WTC11 (cell line): ENCODE data around the gene TSPAN17. TPM values are rescaled to one million over a fixed set of nuclear protein-coding genes. Genes with fewer than 3 reads are reported as not detected.

ENCODE experiments used
- ATAC-seq: fragments of 200-7000 bp; cut with Tn5 transposase; 2 replicates; pipeline ENCODE4 v1.10.0; 2021; ENCODE audit warnings: mild to moderate bottlenecking, moderate library complexity
- CTCF ChIA-PET: fragments of 300-600 bp; sonication (Branson Sonifier 250); formaldehyde crosslinking; loops from one replicate; lab custom pipeline; 2021; ENCODE audit warnings: antibody characterized with exemption; lab: Charles Lee
- POLR2A ChIA-PET: fragments of 350-600 bp; sonication (Branson Sonifier 250); formaldehyde crosslinking; loops from one replicate; lab custom pipeline; 2021; ENCODE audit warnings: antibody characterized with exemption; lab: Charles Lee
- DNase-seq: peaks from one replicate; pipeline ENCODE4 v3.0.0; 2021; ENCODE audit warnings: low spot score
- H3K27ac Mint-ChIP-seq: 2 replicates; pipeline ENCODE4 v1.8.0; 2021; ENCODE audit warnings: mixed read lengths
- H3K27me3 Mint-ChIP-seq: 2 replicates; pipeline ENCODE4 v1.8.0; 2021; ENCODE audit warnings: low read depth, mild to moderate bottlenecking, moderate library complexity, mixed read lengths
- H3K36me3 Mint-ChIP-seq: 2 replicates; pipeline ENCODE4 v1.8.0; 2021; ENCODE audit warnings: mixed read lengths
- H3K4me1 Mint-ChIP-seq: 2 replicates; pipeline ENCODE4 v1.8.0; 2022; ENCODE audit warnings: mixed read lengths
- H3K4me3 Mint-ChIP-seq: 2 replicates; pipeline ENCODE4 v1.8.0; 2021; ENCODE audit warnings: mild to moderate bottlenecking, moderate library complexity, mixed read lengths
- H3K9me3 Mint-ChIP-seq: 2 replicates; pipeline ENCODE4 v1.8.0; 2021; ENCODE audit warnings: mixed read lengths
- ARID4B ChIP-seq: sonication (generic); formaldehyde crosslinking; IDR thresholded peaks from 2 replicates; pipeline ENCODE4 v1.8.0; 2023; ENCODE audit warnings: missing genetic modification reagents, mild to moderate bottlenecking, borderline replicate concordance
- ATF6 ChIP-seq: sonication (generic); formaldehyde crosslinking; IDR thresholded peaks from 2 replicates; pipeline ENCODE4 v1.8.1; 2023; ENCODE audit warnings: mild to moderate bottlenecking, missing genetic modification reagents
- CDX4 ChIP-seq: fragments of 250-450 bp; sonication (Bioruptor Pico); IDR thresholded peaks from 2 replicates; pipeline ENCODE4 v1.9.0; 2021; ENCODE audit warnings: moderate library complexity, mild to moderate bottlenecking, inconsistent platforms, borderline replicate concordance
- GTF2I ChIP-seq: fragments of 250-450 bp; sonication (Bioruptor Pico); conservative IDR thresholded peaks from 2 replicates; pipeline ENCODE4 v1.4.0; 2021; ENCODE audit warnings: mild to moderate bottlenecking
- HMGA2 ChIP-seq: fragments of 250-450 bp; sonication (Bioruptor Pico); IDR thresholded peaks from 2 replicates; pipeline ENCODE4 v1.4.0; 2021; ENCODE audit warnings: mild to moderate bottlenecking, moderate library complexity
- NR2C2 ChIP-seq: sonication (generic); formaldehyde crosslinking; IDR thresholded peaks from 2 replicates; pipeline ENCODE4 v1.8.0; 2022; ENCODE audit warnings: mild to moderate bottlenecking, missing genetic modification reagents
- OVOL2 ChIP-seq: fragments of 250-450 bp; sonication (Bioruptor Pico); IDR thresholded peaks from 2 replicates; pipeline ENCODE4 v1.9.0; 2021; ENCODE audit warnings: mild to moderate bottlenecking, borderline replicate concordance
- RELA ChIP-seq: sonication (generic); formaldehyde crosslinking; IDR thresholded peaks from 2 replicates; pipeline ENCODE4 v1.8.1; 2022; ENCODE audit warnings: missing genetic modification reagents, mild to moderate bottlenecking, borderline replicate concordance
- TCF7 ChIP-seq: sonication (generic); formaldehyde crosslinking; IDR thresholded peaks from 2 replicates; pipeline ENCODE4 v1.8.0; 2022; ENCODE audit warnings: mild to moderate bottlenecking, low read depth, missing genetic modification reagents, moderate library complexity
- ZMAT4 ChIP-seq: fragments of 250-450 bp; sonication (Bioruptor Pico); IDR thresholded peaks from 2 replicates; pipeline ENCODE4 v1.9.0; 2021; ENCODE audit warnings: mild to moderate bottlenecking
- ZNF317 ChIP-seq: sonication (generic); formaldehyde crosslinking; IDR thresholded peaks from 2 replicates; pipeline ENCODE4 v1.8.1; 2023; ENCODE audit warnings: low read depth, mild to moderate bottlenecking, moderate library complexity, missing genetic modification reagents, borderline replicate concordance
- total RNA-seq: library from RNA; stranded (reverse); gene quantifications from 3 replicates; pipeline ENCODE4 v1.2.3, GENCODE V29; 2021

TSPAN17 gene
- total RNA-seq, 1 experiment from 2014 or later: 47.8 TPM

- H3K27ac Mint-ChIP-seq: no peak overlapping the region
- CTCF ChIA-PET: interaction anchor here (0.5 to 6.8 kb wide), 9 partner anchors 11 to 662 kb away, joined by 3 to 112 read pairs (median 3); partner anchors contain the start of gene FAF2
Measured at GRCh38 chr5:176647843-176648473, 674 bp downstream of the TSPAN17 start.

More at GRCh38 chr5:176647843-176648473, 674 bp downstream of the TSPAN17 start:
- DNase-seq (no peak), ATAC-seq (peak; percentile 3)
- Mint-ChIP-seq H3K4me1 (peaks cover 39% of the 10 kb centered on the region), H3K27me3 (no peaks in the 10 kb centered on the region), H3K9me3 (no peaks in the 10 kb centered on the region), H3K36me3 (no peaks in the 10 kb centered on the region), H3K4me3 (peak overlapping the region; percentile 81)
- no peak for TF ChIP-seq TCF7
- no peak for TF ChIP-seq ZNF317
- TF ChIP-seq HMGA2 (CRISPR knock-in tag): no peak
- no peak for TF ChIP-seq ATF6
- TF ChIP-seq NR2C2: no peak
- TF ChIP-seq ZMAT4 (CRISPR knock-in tag): no peak
- TF ChIP-seq ARID4B (CRISPR knock-in tag): no peak
- TF ChIP-seq OVOL2 (CRISPR knock-in tag): no peak
- TF ChIP-seq GTF2I (CRISPR knock-in tag): no peak
- no peak for TF ChIP-seq CDX4 (CRISPR knock-in tag)
- no peak for TF ChIP-seq RELA
- POLR2A ChIA-PET: interaction anchor here (0.7 to 1.1 kb wide), 2 partner anchors 10 to 12 kb away, joined by 3 to 5 read pairs; no protein-coding TSS in a partner anchor
